IPS-NIHi7 (cell line): ENCODE measurements around the gene PRIMPOL.

Experiments used
- DNase-seq: peaks from one replicate; pipeline ENCODE4 v3.0.0; 2012; ENCODE audit warnings: mixed read lengths; ENCODE audit errors: extremely low spot score

Gene PRIMPOL

DNA sequence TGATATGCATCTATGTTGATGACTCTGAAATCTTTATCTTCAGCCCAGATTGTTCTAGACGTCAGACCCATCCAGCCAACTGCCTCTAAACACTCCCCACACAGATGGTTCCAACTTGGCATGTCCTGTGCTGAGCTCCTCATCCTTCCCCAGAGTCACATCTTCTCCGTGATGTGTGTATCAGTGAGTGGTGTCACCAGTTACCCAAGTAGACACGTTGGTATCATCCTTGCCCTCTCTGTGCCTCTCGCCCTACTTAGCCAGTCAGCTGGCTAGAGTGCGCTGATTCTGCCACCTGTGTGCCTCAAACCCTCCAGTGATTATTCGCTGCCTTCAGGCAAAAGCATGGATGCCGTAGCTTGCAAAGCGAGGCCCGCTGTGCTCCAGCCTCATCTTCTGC, 18.6 kb downstream of the PRIMPOL start:
- no peak for DNase-seq

DNA sequence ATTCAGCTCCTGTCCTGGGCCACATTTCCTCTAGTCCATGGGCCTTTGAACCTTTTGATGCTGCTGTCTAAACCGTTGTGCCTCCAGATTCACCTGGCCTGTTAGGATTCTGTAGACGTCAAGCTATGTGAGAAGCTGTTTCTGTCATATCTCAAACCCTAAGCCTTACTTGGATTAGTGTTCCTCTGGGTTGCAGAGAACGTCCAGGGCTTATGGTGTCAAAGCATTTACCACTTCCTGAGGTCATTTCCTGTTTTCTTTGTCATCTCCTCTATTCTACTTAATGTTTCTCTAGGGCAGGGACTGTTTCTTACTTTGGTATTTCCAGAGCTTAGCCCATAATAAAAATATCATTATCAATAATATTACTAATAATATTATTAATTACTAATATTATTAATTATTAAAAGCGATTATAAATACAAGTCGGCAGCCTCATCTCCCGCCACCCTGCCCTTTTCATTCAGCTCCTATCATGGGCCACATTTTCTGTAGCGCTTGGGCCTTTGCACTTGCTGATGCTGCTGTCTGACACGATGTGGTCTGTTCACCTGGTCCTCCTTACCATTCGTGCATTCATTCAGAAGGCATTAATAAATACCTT, 19.1 kb downstream of the PRIMPOL start:
- no peak for DNase-seq

- DNase-seq = no peak
Observed at GRCh38 chr4:184669251-184669650, 19.7 kb downstream of the PRIMPOL start.

DNA sequence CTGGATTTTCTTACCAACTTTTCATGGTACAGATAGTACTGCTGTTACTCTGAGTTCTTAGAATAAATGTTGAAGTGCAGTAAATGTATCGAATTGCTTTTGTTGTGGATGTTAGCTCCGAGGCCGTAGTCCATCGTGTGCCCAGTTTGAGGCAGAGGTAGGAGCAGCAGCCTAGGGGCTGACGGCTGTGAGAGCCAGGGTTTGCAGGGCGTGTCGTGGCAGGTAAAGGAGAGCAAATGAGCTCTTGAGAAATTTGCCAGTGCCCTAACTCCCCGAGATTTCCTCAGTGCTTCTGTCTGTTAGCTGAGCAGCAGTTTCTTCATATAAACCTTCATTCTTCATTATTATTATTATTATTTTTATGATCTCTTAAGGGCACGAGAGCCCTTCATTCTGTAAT, 21.6 kb downstream of the PRIMPOL start:
- DNase-seq = no peak

GRCh38 chr4:184672741-184673140, 23.2 kb downstream of the PRIMPOL start:
- no peak for DNase-seq

GRCh38 chr4:184674011-184674410, 24.5 kb downstream of the PRIMPOL start:
- no peak for DNase-seq

DNA sequence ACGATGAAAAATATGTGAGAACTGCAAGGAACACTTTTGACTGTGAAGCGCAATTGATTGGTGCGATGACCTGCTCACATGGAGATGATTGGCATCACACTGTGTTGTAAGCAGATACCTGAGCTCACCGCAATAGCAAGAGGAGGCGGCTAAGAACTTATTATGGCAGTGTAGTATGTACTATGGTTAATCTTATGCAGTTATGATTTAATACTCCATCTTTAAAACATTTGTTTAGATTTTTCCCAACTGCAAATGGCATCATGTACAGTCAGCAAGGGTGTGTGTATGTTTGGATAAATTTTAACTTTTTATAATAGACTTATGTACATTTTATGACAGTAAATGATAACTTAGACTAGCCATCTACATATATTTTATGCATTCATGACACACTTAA, 25.5 kb downstream of the PRIMPOL start:
- DNase-seq = no peak

DNA sequence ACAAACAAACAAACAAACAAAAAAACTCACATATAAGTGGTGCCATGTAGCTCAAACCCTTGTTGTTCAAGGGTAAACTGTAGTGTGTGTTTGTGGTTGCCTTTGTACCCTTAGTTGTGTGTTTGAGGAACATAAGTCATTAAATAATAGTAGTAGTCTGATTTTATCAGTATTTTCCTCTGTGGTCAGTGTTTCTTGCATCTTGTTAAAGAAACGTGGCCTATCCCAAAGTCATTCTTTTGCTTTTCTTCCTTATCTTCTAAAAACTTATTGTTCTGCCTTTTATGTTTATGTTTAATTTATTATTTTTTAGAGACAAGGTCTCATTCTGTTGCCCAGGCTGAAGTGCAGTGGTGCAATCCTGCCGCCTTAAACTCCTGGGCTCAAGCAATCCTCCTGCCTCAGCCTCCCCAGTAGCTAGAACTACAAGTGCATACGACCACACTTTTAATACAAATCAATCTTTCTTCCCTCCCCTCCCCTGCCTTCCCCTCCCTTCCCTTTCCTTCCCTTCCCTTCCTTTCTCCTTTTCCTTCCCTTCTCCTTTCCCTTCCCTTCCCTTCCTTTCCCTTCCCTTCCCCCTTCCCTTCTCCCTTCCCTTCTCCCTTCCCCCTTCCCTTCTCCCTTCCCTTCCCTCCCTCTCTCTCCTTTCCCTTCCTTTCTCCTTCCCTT, 26.4 kb downstream of the PRIMPOL start:
- DNase-seq = no peak

GRCh38 chr4:184680698-184681097, 31.2 kb downstream of the PRIMPOL start:
- no peak for DNase-seq

GRCh38 chr4:184681916-184682315, 32.4 kb downstream of the PRIMPOL start:
- DNase-seq = no peak

- DNase-seq = no peak
Observed at GRCh38 chr4:184684491-184685189, 35.1 kb downstream of the PRIMPOL start.

GRCh38 chr4:184688005-184688404, 38.5 kb downstream of the PRIMPOL start:
- no peak for DNase-seq

DNA sequence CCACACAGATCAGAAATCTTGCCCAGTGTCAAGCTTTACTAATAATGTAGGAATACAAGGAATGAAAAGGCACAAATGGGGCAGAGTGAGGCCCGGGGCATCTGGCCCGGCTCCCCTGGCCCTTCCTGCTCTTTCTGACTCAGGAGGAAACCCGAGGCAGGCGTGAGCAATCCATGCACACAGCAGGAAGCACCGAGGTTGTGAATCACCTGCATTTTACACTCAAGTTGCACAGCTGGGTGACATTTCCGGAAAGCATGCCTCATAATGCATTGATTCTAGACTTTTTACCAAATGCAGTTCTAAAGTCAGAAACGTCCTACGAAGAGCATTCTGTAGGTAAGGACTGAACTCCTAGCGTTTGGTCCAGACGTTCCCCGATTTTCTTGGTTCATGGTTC, 38.9 kb downstream of the PRIMPOL start:
- peak; percentile 70 for DNase-seq

GRCh38 chr4:184689681-184690080, 40.1 kb downstream of the PRIMPOL start:
- no peak for DNase-seq

- no peak for DNase-seq
Observed at GRCh38 chr4:184693056-184693455, 43.5 kb downstream of the PRIMPOL start.

DNA sequence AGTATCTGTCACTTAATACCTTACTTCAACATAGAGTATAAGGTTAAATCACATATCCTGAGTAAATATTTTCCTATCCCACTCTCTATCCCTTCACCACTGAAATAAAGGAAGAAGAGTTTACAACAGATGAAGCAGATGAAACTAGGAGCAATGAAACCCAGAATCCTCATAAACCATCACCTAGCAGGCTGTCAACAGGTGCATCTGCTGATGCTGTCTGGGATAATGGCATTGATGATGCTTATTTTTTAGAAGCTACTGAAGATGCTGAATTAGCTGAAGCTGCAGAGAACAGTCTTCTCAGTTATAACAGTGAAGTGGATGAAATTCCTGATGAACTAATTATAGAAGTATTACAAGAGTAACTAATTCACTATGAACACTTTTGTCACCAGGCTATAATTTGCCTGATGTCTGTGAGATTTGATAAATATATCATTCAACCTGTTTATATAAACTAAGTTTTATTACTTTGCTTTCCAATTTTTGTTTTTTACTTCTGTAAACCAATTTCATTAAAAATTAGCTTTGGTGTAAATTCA, 44.9 kb downstream of the PRIMPOL start:
- DNase-seq = no peak

DNA sequence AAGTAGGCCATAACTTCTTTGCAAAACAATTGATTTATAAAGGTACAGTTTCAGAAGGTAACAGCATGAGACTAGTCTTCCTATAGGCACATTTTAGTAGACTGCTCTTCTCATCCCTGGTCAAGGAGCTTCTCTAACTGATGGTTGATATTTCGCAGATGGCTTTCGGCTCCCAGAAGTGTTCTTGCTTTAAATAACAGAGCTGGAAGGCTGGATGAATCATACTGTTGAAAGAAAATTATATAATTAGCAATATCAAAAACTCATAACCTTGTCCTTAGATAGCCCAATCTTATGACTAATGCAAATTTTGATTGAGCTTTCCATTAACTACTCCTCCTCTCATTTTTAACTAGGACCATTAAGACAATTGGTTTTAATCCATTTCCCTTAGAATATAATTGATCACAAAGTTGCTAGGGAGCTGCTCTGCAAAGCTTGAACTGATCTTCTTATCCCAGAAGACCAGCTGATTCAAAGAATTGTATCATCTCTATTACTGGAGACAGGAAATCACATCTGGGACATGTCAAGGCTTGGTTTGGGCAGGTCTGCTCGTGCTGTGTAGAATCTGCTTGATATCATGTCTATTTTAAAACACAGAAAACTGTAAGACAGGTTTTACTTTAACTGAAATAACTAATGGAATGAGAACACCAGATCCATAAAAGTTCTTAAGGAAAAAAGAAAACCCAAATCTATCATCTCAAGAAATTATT, 45.8 kb downstream of the PRIMPOL start:
- DNase-seq = no peak

DNA sequence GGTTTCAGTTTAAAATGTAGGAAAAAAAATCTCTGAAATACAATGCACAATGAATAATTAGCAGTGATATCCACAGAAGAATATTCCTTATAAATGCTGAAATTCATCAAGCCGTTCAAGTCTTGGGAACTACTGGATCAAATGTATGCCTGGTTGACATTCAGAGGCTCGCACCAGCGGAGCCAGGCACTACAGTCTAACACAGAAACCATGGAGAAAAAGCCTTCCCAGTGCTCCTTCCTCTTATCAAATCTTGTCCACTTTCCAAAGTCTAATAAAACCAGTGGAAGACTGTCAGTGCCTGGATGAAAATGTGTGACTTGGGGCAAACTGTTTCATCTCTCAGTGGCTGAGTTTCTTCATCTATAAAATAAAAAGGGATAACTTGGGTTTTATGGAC, 48.4 kb downstream of the PRIMPOL start:
- no peak for DNase-seq

DNA sequence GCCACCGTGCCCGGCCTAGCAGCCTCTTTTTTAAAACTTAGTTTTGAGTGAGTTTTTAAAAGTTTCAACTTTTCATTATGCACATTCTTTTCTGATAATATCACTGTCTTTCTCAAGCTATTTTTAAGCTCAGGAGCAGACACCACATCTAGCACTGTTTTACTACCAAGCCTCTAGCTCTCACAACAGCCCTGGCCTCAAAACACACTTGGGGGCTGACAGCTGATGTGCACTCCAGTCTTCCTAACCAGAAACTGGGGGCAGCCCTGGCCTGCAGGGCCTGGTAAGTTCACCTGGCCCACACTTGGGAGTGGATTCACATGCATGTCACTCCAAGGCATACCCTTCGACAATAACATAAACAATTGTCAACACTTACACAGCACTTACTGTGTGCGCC, 50.4 kb downstream of the PRIMPOL start:
- DNase-seq = no peak

GRCh38 chr4:184702114-184702513, 52.6 kb downstream of the PRIMPOL start:
- no peak for DNase-seq

- no peak for DNase-seq
Observed at GRCh38 chr4:184705692-184706091, 56.2 kb downstream of the PRIMPOL start.

GRCh38 chr4:184706453-184706852, 56.9 kb downstream of the PRIMPOL start:
- DNase-seq = no peak
